Activated T-cell treated with anti-CD3 and anti-CD28 coated beads for 1 hour (primary cell): Measurements from ENCODE around the gene KRTAP10-3.

ENCODE experiments used
- DNase-seq: peaks from one replicate; pipeline ENCODE4 v3.0.0-alpha.2; 2020; ENCODE audit warnings: low read depth

Gene KRTAP10-3

DNA sequence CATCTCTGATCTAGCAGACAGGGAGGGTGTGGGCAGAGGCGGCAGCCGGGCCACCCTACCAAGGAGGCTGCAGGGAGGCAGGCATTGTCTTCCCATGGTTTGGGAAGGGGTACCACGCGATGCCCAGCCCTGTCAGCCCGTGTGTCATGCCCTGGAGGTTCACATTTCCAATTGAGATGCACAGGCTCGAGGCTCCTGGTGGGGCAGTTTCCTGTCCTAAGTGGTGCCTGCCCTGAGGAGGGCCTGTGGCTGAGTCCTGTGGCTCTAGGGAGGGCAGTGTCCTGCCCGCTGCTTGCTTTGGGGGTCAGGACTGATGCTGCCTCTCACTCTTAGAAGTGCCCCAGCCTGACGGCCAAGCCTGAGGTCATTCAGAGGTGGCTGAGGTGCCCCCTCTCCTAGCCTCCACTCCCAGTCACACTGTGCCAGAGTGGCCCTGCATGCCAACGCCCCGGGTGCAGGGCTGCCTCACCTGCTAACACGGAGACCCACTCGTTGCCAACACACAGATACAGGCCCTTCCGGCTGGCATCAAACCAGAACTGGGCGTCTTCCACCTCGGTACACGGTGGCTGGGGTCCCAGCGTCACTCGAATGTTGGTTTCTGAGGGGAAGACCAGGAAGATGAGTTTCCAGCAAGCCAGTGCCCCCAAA is 30.5 kb downstream of the KRTAP10-3 start:
- no peak for DNase-seq

DNA sequence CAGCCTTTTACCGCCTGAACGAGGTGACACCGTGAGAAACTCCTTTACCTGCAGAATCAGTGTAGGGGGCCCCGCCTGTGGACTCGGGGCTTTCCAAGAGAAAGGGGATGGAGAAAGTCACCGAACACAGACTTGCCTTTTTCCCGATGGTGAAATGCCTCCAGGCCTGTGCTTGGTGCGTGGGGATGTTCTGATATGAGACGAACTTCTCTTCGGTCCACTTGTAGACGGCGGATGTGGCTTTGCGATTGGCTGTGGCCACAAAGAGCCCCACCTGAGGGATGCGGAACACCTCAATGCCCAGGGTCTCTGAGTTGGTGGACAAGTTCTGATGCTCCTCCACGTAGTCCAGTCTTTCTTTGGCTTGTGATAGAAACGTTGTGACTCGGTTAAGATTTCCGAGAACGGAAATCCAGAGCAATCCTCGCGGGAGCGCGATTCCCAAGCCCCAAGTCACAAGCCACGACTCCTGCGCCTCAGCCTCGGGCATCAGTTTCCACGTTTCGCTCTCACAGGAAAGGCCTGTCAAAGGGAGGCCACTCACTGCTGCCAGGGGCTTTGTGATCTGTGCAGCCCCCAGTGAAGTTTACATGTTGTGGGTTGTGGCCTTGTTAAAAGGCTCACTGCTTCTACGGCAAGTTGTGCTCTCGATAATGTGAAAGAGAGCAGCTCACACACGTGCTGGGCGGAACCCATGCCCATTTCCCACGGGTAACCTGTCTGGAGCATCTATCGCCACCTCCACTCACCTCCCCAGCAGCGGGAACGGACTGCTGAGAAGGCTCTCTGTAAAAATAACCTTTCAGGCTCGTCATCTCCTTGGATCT is 31.2 kb downstream of the KRTAP10-3 start:
- DNase-seq: no peak

DNA sequence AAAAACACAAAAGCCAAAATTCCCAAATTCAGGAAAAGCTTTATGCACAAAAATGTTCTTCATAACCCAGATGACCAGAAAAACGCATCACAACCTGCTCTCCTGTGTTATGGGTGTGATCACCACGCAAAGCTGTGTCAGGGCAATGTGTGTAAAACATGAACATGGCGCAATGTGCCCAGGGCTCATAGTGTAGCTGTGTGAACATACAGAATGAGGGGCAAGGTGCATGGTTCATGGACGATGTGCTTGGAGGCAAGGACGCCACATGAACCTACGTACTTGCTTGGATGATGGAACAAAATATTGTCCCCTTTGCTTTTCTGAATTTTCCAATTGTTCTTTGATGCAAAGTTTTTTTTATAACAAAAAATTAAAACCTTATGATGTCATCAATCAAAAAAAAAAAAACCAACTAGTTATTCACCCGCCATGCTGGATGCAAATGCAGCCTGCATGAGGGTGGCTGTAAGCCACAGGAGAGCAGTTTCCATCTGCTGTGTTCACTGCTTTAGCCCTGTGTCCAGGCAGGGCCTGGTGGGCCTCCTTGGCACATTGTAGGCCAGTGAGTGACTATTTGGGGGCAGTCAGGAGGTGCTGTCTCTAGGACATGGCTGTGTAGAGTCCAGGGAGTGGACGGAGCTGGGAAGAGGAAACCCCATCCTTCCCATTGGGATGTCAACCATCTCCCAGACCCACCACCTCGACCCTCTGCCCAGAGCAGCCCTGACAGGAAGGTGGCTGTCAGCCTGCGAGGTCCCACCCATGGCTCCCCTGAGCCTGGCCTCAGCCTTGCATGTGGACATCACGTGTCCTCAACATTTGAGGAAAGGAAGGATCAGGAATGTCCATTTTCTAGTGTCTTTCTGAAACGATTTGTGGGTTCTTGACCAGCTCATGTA is 32.2 kb downstream of the KRTAP10-3 start:
- no peak for DNase-seq

DNA sequence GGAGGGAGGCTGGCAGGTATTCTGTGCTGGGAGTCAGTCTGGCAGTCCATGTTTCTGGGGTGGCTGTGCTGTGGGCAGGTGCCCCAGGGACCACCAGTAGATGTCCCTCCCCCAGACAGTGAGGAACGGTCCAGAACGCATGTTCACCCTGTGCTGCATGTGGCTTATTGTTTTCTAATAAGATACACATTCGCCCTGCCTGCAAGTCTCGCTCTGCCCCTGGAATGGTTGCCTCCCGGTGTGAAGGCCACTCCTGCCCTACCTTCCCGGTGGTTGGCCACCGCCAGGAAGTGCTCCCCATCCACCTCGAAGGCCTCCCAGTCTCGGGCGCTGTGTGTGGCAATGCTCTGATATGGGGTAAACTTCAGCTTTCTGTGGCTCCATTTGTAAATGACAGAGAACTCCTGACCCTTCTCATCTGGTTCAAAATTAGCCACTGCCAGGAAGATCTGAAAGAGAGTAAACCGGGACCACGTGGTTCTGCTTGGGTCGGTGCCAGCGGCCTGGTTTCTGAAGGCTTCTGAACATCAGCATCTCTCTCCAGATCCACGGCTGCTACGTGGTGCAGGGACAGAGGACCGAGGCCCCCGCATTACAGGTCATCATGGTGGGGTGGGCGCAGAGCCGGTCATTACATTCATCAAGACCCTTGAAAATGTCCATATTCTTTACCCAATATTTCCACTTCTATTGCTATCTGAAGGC is 33.1 kb downstream of the KRTAP10-3 start:
- no peak for DNase-seq

DNA sequence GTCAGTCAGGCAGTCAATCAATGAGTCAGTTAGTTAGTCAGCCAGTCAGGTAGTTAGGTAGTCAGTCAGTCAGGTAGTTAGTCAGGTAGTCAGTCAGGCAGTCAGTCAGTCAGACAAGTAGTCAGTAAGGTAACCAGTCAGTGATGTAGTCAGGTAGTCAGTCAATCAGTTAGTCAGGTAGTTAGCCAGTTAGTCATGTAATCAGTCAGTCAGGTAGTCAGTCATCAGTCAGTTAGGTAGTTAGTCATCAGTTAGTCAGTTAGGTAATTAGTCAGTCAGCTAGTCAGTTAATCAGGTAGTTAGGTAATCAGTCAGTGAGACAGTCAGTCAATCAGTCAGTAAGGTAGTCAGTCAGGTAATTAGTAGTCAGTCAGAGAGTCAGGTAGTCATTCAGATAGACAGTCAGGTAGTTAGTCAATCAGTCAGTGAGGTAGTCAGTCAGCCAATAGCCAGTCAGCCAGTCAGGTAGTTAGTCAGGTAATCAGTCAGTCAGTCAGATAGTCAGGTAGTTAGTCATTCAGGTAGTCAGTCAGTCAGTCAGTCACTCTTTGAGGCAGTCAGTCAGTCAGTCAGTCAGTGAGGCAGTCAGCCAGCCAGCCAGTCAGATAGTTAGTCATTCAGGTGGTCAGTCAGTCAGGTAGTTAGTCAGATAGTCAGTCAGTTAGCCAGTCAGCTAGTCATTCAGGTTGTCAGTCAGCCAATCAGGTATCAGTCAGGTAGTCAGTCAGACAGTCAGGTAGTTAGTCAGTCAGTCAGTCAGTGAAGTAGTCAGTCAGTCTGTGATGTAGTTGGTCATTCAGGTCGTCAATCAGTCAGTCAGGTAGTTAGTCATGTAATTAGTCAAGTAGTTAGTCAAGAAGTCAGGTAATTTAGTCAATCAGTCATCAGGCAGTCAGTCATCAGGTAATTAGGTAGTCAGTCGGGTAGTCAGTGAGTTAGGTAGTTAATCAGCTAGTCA is 33.9 kb downstream of the KRTAP10-3 start:
- DNase-seq: no peak

DNA sequence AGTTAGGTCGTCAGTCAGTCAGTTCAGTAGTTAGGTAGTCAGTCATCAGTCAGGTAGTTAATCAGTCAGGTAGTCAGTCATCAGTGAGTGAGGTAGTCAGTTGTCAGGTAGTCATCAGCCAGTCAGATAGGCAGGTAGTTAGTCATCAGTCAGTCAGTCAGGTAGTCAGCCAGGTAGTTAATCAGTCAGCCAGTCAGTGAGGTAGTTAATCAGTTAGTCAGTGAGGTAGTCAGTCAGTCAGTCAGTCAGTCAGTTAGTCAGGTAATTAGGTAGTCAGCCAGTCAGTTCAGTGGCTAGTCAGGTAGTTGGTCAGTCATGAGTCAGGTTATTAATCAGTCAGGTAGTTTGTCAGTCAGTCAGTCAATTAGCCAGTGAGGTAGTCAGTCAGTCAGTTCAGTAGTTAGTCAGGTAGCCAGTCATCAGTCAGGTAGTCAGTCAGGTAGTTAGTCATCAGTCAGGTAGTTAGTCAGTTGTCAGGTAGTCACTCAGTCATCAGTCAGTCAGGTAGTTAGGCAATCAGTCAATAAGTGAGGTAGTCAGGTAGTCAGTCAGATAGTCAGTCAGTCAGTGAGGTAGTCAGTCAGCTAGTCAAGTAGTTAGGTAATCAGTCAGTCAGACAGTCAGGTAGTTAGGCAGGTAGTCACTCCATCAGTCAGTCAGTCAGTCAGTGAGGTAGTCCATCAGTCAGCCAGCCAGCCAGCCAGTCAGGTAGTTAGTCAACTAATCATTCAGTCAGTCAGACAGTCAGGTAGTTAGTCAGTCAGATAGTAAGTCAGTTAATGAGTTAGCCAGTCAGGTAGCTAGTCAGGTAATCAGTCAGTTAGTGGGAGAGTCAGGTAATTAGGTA is 34.8 kb downstream of the KRTAP10-3 start:
- no peak for DNase-seq

DNA sequence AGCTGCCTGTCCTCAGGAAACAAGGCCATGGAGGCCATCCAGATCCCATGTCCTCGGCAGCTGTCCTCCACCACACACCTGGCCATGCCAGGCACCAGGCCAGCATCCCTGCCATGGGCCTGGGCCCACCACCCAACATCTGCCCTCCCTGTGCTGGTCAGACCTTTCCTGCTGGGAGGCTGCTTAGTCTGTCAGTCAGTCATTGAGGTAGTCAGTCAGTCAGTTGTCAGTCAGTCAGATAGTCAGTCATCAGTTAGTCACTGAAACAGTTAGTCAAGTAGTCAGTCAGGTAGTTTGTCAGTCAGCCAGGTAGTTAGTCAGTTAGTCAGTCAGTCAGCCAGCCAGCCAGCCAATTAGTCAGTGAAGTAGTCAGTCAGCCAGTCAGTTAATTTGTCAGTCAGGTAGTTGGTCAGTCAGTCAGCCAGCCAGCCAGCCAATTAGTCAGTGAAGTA is 35.8 kb downstream of the KRTAP10-3 start:
- DNase-seq: no peak

DNA sequence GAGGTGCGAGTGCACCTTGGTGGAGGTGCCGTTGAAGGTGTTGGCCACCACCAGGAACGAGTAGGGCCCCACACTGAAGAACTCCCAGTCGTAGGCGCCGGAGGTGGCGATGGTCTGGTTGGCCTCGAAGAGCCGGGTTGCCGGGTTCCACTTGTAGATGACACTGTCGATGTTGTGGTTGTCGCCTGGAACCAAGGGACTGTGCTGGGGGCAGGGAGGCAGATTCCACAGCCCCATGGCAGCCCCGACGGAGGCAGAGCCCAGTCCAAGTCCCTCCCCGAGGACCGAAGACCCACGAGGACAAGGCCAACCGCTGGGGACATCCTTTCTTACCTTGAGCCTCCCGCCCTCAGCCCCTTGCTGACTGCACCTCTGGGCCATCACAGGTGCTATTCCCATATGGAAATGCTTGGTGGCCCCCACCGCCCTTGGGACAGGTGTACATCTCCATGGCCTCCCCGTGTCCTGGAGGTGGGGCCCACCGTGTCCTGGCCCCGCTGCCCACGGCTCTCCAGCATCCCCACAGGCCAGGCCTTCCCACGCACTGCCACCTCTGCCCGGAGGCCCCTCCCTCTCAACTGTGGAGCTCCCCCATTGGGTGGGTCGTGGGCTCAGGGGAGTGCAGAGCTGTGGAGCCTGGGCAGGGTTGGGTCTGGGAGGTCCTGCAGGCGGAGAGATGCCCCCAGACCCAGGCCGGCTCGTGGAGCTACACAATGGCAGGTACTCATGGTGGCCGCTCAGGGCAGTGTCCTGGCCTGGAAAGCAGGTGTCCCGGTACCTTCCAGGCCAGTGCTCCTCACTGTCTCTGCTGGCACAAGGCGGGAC is 36.5 kb downstream of the KRTAP10-3 start:
- DNase-seq: no peak

DNA sequence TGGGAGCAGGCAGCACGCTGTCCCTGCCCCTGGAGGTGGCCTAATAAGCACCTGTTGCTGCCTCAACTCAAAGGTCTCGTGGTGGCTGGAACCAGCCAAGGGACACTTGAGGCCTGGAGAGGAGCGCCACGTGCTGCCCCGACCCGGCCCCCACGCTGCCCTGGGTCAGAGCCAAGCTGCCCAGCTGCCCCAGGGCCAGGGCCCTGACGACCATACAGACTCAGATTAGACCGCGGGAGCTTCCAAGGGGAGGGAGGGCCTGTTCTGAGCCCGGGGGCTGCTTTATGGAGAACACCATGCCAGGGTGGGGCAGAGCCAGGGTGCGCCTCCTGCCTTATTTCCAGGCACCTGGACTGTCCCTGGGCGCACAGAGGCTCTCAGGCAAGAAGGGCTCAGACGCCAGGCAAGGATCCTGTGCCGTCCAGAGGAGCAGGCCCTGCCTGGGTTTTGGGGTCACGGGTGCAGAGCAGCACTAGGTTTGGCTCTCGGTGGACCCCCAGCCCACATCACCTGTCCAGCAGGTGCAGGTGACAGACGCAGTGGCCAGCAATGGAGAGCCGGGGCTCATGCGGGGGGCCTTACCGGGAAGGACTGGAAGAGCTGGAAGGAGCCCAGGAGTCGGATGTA is 37.2 kb downstream of the KRTAP10-3 start:
- DNase-seq: no peak

DNA sequence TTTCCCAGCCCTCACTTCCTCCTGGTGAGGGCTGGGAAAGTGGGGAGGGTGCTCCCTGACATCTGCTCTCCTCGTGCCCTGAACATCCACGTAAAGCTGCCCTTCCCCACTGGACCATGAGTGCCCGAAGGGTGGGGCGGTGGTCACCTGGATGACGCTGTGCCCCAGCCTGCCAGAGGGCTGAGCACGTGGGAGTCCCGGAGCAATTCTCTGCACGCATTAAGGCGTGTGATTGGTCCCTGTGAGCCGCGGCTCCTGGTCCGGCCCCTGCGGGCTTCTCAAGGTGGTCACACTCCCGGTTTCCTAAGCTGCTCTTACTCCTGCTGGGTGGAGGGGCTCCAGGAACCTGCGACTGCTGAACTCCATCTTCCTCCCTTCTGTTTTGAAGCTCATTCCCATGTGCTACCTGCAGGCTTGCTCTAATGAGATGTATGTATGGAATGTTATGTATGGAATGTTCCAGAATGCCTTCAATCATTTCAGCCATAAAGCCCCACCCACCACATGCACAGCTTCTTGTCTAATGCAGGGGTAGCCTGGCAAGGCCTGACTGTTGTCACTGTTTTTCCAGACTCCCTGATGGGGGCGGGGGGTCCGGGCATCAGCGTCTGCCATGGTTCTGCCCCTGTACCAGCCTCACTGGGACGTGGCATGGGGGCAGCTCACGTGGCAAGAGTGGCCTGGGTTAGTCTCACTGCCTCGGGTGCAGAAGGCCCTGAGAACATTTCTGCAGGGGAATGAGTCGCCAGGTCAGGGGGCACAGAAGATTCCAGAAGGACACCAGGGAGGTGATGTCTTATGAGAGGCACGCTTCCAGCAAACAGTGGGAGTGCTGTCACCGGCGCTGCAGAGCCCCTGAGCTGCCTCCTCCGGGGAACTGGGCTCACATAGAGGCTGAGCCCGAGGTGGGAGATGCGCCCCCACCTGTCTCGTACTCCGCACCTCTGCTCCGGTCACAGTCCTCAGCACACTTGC is 38.0 kb downstream of the KRTAP10-3 start:
- no peak for DNase-seq

DNA sequence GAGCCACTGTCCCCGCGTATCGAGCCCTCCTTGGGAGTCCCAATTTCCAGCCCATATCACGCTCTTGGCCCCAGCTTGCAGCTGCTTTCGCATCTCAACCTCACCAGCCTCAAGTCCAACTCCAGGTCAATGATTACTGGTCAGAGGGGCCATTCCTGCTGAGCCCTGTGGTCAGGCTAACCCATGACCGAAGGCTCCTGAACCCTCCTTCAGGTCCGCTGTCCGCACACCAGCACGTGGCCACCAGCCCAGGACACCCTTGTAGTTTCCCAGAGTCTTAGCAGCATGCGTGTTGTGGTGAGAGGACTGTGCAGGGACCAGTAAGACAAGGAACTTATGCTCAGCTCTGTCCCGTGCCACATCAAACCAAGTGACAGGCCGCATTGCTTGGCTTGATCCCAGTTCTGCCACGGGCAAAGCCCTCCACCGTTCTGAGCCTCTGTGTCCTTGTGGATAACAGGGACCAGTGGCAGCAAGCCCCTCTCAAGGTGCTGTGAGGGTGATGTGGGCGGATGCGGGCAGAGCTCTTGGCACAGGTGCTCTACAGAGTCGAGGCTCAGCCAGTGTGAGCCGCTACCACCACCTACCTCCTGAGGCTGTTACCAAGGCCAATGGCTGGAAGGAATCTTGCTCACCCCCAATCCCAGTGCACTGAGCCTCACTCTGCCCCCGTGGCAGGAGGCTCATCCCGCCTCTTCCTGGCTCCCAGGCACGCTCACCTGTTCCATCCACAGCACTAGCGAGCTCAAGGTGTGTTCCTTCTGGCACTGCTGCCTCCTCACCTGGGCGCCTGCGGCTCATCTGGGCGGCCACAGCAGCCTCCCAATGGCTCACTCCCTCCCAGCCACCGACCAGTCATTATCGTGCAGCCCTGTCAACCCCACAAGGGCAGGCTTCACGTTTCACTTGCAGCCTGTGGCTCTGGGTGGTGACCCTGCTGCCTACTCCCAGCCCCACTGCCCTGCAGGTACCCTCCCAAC is 39.0 kb downstream of the KRTAP10-3 start:
- DNase-seq: no peak

DNA sequence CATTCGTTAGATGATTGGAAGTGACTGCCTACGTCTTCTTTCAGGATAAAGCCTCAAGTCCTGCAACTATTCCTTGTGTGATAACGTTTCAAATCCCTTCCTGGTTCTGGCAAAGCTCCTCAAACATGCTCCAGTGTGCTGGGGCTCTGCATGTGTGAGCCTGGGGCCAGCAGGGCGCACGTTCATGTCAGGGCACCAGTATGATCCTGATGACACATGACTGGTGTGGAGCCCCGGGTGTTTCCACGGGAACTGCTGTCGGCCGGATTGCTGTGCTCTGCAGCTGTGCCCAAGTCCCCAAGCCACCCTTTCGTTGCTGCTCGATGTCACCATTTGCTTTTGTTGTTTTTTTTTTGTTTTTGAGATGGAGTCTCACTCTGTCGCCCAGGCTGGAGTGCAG is 39.9 kb downstream of the KRTAP10-3 start:
- DNase-seq: no peak

DNA sequence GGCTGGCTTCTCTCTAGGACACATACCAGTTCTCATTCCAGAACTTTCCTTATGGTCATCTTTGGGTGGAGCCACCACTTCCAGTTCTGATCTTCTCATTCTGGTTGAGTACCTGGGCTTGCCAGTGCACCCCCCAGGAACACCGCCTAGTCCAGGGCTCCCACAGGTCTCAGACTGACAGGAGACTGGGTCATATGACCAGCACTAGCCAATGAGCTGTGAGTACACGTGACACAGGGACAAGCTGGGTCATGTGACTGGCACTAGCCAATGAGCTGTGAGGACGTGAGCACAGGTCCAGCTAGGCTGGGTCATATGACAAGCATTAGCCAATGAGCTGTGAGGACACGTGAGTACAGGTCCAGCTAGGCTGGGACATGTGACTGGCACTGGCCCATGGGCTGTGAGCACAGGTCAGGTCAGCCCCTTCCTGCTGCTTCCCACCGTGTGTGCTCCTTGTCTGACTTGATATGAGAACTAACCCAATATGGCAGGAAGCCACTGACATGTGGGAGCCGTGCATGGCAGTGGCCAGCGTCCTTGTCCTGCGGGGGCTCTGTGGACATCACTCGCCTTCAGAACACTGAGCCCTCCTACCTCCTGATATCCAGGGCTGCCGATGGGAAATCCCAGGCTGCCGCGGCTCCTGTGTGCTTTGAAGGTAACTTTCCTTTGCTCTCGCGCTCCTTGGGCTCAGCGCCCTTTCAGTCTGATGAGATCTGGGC is 41.3 kb downstream of the KRTAP10-3 start:
- DNase-seq: no peak

DNA sequence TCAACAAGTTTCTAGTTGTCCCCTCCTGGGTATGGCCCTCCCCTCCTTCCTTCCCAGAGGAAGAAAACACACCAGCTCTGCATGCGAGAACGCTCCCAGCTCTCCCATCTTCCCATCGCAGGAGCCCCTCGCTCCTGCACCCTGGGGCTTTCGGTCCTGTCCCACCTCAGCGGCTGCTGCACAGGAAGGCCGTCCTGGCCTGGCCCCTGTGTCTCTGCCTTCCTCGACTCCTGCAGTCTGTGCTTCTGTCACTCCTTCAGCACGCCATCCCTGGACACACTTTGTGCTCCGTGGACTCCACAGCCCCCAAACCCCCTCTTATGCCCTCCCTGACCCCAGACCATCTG is 41.8 kb downstream of the KRTAP10-3 start:
- no peak for DNase-seq

DNA sequence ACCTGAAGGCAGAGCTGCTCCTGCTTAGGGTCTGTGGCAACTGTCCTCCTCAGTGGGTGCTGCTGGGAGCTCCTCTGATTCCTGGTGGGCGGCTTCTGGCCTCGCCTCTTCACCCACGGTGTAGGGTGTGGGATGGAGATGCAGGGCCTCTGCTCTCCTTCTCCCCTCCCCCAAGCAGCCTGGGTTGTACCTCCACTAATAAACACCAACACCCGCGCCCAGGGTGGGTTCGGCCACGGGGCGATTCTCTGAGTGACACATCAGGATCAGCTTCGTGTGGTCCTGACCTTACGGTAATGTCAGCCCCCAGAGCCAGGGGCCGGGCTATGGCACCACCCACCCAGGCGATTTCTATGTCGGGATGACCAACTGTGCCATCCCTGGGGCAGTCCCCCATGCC is 42.3 kb downstream of the KRTAP10-3 start:
- no peak for DNase-seq
